IPS DF 6.9 (cell line): ENCODE data around the gene REM1.
"Not testable (repeated sequence)": the region's sequence is repeated elsewhere in the genome, so short reads cannot be mapped to it uniquely, and the experiment has no call there.

Experiments
- DNase-seq: peaks from one replicate; pipeline ENCODE4 v3.0.0-alpha.2; 2013; ENCODE audit warnings: low read depth, low spot score
- H3K27ac ChIP-seq: one replicate; pipeline ENCODE4 v1.5.1; 2013; ENCODE audit warnings: low read length, control low read depth
- H3K27me3 ChIP-seq: 2 replicates; pipeline ENCODE4 v1.6.1; 2013; ENCODE audit warnings: mild to moderate bottlenecking, low read length; ENCODE audit not compliant: control insufficient read depth, insufficient read depth
- H3K36me3 ChIP-seq: 2 replicates; pipeline ENCODE4 v1.6.1; 2013; ENCODE audit warnings: low read length; ENCODE audit not compliant: control insufficient read depth, insufficient read depth
- H3K4me1 ChIP-seq: 2 replicates; pipeline ENCODE4 v1.6.1; 2013; ENCODE audit warnings: low read length; ENCODE audit not compliant: control insufficient read depth, insufficient read depth
- H3K4me3 ChIP-seq: 2 replicates; pipeline ENCODE4 v1.5.1; 2013; ENCODE audit warnings: mild to moderate bottlenecking, low read length
- H3K9me3 ChIP-seq: 2 replicates; pipeline ENCODE4 v1.6.1; 2013; ENCODE audit warnings: low read length, inconsistent platforms; ENCODE audit not compliant: control insufficient read depth, insufficient read depth
- WGBS: extraction: QIAGEN DNeasy Blood & Tissue Kit; methylation state at CpG from one replicate; pipeline ENCODE4 v1.1.7; 2013; ENCODE audit warnings: mixed read lengths, missing lambda C conversion rate; ENCODE audit not compliant: insufficient read length, insufficient coverage; 5-methylcytosine and 5-hydroxymethylcytosine counted together

The REM1 gene, protein sequence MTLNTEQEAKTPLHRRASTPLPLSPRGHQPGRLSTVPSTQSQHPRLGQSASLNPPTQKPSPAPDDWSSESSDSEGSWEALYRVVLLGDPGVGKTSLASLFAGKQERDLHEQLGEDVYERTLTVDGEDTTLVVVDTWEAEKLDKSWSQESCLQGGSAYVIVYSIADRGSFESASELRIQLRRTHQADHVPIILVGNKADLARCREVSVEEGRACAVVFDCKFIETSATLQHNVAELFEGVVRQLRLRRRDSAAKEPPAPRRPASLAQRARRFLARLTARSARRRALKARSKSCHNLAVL

DNA sequence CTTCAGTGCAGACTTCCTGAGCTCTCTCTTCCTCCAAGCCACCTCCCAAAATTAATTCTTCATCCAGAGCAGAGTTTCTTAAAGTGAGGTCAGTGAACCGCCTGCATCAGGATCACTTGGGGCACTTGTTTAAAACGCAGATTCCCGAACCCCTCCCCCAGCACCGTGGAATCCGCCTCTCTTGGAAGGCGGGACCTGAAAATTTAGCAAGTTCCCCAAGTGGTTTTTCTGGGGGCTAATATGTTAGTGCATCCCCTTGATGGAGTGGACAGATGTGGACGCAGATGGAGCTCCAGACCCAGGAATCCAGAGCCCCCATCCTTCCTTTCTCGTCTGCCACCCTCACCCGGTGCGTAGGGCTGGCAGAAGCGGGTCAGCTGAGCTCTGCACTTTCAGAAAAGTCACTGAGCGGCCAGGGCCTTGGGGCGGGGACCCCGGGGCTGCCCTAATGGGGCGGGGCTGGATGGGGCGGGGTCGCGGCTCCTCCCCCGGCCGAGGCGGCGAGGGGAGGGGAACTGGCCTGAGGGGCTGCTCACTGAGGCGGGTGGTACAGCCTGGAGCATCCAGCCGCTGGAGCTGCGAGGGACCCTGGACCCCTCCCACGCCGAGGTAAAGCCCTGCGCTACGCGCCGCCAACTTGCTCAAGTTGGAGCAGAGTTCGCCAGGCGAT is at the start of gene REM1, which contains the start of gene DEFB124:
TSS of gene REM1 (plus strand) at position 531 of the 670 bp plus-strand sequence. CDS start 1,158 bp downstream, outside the sequence.
TSS of gene DEFB124 (minus strand) at position 370 of the 670 bp plus-strand sequence. CDS start 2,114 bp downstream, outside the sequence.
- peaks cover 3% of the 10 kb centered on the region; the same call in 1 of the 2 replicates for H3K9me3 ChIP-seq
- no peak for DNase-seq
- WGBS = no CpG with 5 or more reads among the region's 33 CpGs
- no peaks in the 10 kb centered on the region for H3K4me1 ChIP-seq
- no peaks in the 10 kb centered on the region for H3K27me3 ChIP-seq
- no peaks in the 10 kb centered on the region for H3K36me3 ChIP-seq
- H3K4me3 ChIP-seq = no peak within 1 kb of the TSS; the same call in 1 of the 2 replicates
- H3K27ac ChIP-seq = no peak within 1 kb of the TSS

DNA sequence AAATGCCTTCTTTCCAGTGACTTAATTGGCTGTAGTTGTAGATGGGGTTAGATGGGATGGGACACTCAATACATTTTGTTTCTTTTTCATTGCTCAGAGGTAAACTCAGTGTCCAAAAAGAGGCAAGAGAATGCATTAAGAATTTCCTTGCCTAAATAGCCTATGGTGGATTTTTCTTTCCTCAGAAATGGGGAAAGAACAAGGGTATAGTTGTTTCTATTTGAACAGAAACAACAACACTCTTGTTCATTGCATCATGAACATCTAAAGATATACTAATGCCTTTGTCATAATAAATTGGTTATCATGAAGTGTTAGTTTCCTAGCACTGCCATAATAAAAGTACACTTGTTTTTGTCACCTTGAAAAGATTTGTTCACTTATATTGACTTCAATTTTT is 49.3 kb upstream of the REM1 start:
- no peaks in the 10 kb centered on the region for H3K36me3 ChIP-seq

DNA sequence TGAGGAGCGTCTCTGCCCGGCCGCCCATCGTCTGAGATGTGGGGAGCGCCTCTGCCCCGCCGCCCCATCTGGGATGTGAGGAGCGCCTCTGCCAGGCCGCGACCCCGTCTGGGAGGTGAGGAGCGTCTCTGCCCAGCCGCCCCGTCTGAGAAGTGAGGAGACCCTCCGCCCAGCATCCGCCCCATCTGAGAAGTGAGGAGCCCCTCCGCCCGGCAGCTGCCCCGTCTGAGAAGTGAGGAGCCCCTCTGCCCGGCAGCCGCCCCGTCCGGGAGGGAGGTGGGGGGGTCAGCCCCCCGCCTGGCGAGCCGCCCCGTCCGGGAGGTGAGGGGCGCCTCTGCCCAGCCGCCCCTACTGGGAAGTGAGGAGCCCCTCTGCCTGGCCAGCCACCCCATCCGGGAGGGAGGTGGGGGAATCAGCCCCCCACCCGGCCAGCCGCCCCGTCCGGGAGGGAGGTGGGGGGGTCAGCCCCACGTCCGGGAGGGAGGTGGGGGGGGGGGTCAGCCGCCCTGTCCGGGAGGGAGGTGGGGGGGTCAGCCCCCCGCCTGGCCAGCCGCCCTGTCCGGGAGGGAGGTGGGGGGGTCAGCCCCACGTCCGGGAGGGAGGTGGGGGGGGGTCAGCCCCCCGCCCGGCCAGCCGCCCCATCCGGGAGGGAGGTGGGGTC is 48.1 kb upstream of the REM1 start:
- H3K4me3 ChIP-seq, H3K36me3 ChIP-seq, DNase-seq, H3K4me1 ChIP-seq, H3K27ac ChIP-seq, H3K27me3 ChIP-seq, H3K9me3 ChIP-seq: not testable (repeated sequence)
- no CpG with 5 or more reads among the region's 48 CpGs for WGBS

More for the DNA sequence above, 49.3 kb upstream of the REM1 start:
- H3K9me3 ChIP-seq = peaks cover 6% of the 10 kb centered on the region; the same call in 1 of the 2 replicates
- DNase-seq = no peak
- no peak overlapping the region for H3K27ac ChIP-seq
- no peaks in the 10 kb centered on the region for H3K27me3 ChIP-seq
- H3K4me3 ChIP-seq = no peak overlapping the region
- H3K4me1 ChIP-seq = no peaks in the 10 kb centered on the region

DNA sequence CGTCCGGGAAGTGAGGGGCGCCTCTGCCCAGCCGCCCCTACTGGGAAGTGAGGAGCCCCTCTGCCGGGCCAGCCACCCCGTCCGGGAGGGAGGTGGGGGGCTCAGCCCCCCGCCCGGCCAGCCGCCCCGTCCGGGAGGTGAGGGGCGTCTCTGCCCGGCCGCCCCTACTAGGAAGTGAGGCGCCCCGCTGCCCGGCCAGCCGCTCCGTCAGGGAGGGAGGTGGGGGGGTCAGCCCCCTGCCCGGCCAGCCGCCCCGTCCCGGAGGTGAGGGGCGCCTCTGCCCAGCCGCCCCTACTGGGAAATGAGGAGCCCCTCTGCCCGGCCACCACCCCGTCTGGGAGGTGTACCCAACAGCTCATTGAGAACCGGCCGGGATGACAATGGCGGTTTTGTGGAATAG is 47.5 kb upstream of the REM1 start:
- not testable (repeated sequence) for H3K9me3 ChIP-seq
- no CpG with 5 or more reads among the region's 31 CpGs for WGBS

DNA sequence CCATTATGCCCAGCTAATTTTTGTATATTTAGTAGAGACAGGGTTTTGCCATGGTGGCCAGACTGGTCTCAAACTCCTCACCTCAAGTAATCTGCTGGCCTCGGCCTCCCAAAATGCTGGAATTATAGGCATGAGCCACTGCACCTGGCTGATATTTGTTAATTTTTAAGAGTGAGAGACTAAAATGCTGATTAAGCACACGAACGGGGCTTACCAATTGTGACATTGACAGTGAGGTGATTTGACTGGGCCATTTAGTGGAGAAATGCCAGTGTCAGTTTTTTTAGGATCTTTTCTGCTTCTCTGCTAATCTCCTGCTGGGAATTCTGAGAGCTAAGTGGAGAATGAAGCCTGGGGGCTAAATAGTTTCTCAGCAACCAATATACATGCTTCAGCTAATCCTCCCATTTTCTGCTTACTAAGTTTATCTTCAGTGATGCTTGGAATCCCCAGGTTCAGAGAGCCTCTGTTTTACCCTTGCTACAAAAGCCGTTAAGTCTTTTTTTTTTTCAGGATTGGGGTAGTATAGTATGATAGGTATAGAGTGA is 44.4 kb upstream of the REM1 start:
- no peaks in the 10 kb centered on the region for H3K4me1 ChIP-seq
- H3K9me3 ChIP-seq = no peaks in the 10 kb centered on the region; the same call in 1 of the 2 replicates
- no peak for DNase-seq
- no peaks in the 10 kb centered on the region for H3K27me3 ChIP-seq
- no peak overlapping the region for H3K4me3 ChIP-seq
- WGBS = no CpG with 5 or more reads among the region's 4 CpGs
- H3K27ac ChIP-seq = no peak overlapping the region
- H3K36me3 ChIP-seq = no peaks in the 10 kb centered on the region

More for the DNA sequence above, 47.5 kb upstream of the REM1 start:
- H3K27me3 ChIP-seq, H3K4me3 ChIP-seq, H3K27ac ChIP-seq, H3K4me1 ChIP-seq, DNase-seq, H3K36me3 ChIP-seq: not testable (repeated sequence)

DNA sequence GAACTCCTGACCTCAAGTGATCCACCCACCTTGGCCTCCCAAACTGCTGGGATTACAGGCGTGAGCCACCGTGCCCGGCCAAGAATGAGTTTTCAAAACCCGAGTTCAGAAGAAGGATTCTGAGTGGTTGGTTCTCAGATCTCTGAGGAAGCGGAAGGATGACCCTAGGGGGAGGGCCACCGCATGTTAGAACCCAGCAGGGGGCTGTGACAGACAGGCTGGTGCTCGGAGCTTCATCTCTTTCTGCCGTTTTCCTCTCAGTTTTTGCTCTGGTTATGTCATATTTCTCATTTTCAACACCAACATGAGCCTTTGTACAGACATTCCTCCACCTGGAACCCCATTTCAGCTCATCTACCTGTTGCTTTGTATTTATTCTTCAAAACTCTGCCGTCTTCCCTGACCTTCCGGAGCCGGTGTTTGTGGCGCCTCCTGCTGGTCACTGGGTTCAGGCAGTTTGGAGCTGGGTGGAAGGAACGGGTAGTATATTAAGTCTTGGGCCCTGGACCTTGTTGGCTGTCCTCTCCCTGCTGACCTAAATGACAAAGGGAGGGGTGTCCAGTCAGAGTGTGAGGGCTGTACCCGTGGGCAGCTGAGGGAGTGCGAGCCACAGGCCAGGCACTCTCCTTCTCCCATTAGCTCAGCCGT is 35.0 kb upstream of the REM1 start, which contains the start of gene DEFB123:
TSS of gene DEFB123 (plus strand) at position 621 of the 648 bp plus-strand sequence. CDS start 67 bp downstream, outside the sequence.
- Histone ChIP-seq H3K9me3 (peaks cover 15% of the 10 kb centered on the region), H3K4me3 (no peak within 1 kb of the TSS), H3K27ac (no peak within 1 kb of the TSS), H3K4me1 (no peaks in the 10 kb centered on the region), H3K36me3 (no peaks in the 10 kb centered on the region), H3K27me3 (no peaks in the 10 kb centered on the region)
- no peak for DNase-seq
- WGBS = no CpG with 5 or more reads among the region's 16 CpGs

DNA sequence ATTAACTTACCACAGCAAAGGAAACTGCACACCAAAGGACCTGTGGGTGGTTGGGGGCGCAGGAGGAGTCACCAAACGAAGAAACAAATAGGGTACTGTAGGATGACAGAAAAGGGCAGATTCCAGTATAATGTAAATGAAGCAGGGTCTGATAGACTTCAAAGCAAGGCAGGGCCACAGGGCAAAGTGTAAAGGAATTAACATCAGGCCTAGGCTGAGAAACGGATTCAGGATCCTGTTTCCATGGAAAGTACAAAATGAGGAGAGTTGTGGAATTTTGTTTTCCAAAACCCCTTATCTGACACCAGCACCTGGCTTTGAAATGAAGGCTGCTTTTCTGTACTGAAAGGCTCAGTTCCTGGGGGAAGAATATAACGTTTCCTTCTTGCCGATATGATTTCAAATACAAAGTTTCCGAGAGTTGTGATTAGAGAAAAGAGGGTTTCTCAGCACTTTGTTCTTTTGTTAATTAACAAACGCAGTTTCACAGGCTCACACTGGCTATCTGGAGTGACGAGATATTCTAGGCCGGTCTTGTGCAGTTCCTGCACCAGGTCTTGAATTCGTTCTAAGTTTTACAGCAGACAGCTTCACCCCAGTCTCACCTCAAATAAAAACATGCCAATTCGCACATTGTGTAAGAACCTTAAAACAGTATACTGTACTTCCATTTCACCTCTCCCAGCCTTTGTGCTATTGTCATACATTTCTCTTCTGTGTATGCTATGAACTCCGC is 28.8 kb upstream of the REM1 start:
- DNase-seq = no peak
- WGBS = no CpG with 5 or more reads among the region's 12 CpGs
- Histone ChIP-seq H3K4me3 (no peak overlapping the region), H3K36me3 (no peaks in the 10 kb centered on the region), H3K9me3 (peaks cover 13% of the 10 kb centered on the region), H3K27ac (no peak overlapping the region), H3K4me1 (no peaks in the 10 kb centered on the region), H3K27me3 (no peaks in the 10 kb centered on the region)

DNA sequence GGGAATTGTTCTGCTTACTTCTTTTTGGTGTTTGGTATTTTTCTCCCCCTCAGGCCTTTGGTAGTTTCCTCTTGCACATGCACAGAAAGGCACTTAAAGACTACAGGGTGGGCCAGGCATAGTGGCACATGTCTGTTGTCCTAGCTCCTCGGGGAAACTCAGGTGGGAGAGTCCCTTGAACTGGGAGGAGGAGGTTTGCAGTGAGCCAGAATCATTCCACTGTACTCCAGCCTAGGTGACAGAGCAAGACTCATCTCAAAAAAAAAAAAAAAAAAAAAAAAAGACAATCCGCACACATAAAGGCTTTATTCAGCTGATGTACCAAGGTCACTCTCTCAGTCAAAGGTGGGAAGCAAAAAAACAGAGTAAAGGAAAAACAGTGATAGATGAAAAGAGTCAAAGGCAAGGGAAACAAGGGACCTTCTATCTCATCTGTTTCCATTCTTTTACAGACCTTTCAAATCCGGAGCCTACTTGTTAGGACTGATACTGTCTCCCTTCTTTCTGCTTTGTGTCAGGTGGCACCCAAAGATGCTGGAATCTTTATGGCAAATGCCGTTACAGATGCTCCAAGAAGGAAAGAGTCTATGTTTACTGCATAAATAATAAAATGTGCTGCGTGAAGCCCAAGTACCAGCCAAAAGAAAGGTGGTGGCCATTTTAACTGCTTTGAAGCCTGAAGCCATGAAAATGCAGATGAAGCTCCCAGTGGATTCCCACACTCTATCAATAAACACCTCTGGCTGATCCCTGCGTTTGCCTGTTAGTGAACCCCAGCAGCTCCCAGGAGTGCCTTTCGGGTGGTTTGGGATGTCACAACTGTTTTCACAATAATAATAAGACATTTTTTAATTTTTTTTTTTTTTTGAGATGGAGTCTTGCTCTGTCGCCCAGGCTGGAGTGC is 25.3 kb upstream of the REM1 start:
- no peak overlapping the region for H3K27ac ChIP-seq
- peaks cover 3% of the 10 kb centered on the region for H3K9me3 ChIP-seq
- H3K4me3 ChIP-seq = no peak overlapping the region
- no peaks in the 10 kb centered on the region for H3K36me3 ChIP-seq
- no peaks in the 10 kb centered on the region for H3K27me3 ChIP-seq
- no peaks in the 10 kb centered on the region for H3K4me1 ChIP-seq
- no CpG with 5 or more reads among the region's 8 CpGs for WGBS
- no peak for DNase-seq

DNA sequence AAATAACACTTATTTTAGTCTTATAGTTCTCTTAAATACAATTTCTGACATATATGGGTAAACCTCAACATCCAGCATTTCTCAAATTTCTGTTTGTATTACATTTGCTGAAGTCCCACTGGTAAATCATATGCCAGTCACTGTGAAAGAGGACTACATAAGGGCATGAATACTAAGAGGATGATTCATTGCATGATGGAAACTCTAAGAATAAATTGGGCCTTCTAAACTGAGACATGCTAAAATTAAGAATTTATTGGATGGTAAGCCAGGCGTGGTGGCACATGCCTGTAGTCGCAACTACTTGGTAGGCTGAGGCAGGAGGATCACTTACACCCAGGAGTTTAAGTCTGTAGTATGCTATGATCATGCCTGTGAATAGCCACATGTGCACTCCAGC is 22.5 kb upstream of the REM1 start:
- WGBS = no CpG with 5 or more reads among the region's 2 CpGs
- no peak overlapping the region for H3K27ac ChIP-seq
- no peak overlapping the region for H3K4me3 ChIP-seq
- no peak for DNase-seq
- no peaks in the 10 kb centered on the region for H3K27me3 ChIP-seq
- H3K9me3 ChIP-seq = peaks cover 3% of the 10 kb centered on the region
- H3K36me3 ChIP-seq = no peaks in the 10 kb centered on the region
- no peaks in the 10 kb centered on the region for H3K4me1 ChIP-seq
